AG09319 (cell line): ENCODE data around the gene PER1.

Source experiments
- DNase-seq: peaks from one replicate; pipeline ENCODE4 v3.0.0-alpha.2; 2010; ENCODE audit warnings: low read depth; ENCODE audit errors: extremely low read depth
- CTCF ChIP-seq: IDR thresholded peaks from 2 replicates; pipeline ENCODE4 v1.5.1; 2011; ENCODE audit warnings: low read depth, mild to moderate bottlenecking, inconsistent platforms, low read length, moderate library complexity

PER1 gene

GRCh38 chr17:8145811-8146210 is 6.4 kb downstream of the PER1 start:
- DNase-seq, result no peak
- no peak for TF ChIP-seq CTCF

DNA sequence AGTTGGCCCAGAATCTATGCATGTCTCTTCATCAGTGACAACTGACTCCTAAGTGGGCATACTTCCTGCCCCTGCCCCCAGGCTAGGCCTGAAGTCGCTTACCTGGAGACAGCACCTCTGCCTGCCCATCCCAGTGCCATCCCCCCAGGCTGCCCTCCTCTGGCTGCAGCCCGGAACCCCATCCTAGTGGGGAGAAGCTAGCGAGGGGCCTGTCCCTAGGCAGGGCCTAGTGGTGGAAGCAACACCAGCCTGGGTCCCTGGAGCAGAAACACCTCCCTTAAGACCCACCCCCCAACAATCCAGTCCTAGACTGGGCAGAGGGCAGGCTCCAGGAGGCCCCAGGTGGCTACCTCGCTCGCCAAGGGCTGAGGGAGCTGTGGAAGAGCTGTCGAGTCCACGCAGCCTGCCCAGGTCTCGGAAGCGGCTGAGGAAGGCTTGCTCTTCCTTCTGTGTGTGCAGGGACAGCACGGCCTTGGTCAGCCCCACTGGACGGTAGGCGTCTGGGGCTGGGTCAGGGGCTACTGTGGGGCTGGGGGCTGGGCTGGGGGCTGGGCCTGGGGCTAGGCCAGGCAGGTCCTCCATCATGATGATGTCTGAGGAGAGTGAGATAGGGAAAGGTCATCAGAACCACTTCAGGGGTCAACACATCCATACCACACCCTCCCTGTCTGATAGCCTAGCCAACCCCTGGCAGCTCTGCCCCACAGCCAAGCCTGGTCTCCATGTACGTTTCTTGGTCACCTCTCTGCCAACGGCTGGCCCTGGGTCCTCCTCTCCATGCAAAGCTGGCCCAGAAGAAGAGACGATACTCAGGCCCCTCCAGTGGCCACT is 7.6 kb downstream of the PER1 start:
- no peak for DNase-seq
- TF ChIP-seq CTCF, result no peak

GRCh38 chr17:8143581-8144400 is 8.4 kb downstream of the PER1 start:
- no peak for DNase-seq
- no peak for TF ChIP-seq CTCF

- DNase-seq, result no peak
- TF ChIP-seq CTCF, result no peak
Observed at GRCh38 chr17:8142887-8143580, 9.2 kb downstream of the PER1 start.

DNA sequence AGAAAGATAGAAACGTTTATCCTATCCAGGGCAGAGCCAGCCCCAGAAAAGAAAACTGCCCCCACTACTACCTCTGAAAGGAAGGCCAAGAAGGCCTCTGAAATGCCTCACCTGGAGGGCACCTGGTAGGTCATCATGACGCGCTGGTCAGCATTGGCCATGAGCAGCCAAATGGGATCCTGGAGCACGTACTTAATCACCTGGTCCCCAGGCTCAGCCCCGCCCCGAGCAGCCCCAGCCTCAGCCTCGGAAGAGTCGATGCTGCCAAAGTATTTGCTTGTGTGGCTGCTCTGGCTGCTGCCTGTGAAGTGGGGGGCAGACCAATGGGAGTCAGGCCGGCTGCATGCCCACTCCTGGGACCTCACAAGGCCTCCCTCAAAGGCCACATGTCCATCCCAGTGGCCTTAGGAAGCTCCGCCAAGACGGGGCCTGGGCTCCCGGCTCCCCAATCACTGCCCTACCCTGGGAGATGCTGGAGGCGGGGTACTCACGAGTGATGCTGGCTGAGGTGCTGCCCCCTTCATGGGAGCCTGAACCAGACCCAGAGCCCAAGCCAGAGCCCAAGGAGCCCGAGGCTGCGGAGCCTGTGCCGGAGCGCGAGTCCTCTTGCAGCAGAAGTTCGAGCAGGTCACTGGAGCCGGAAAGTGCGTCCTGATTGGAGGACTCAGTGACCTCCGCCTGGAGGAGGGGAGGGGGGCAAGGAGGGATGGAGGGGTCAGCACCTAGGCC is 9.9 kb downstream of the PER1 start:
- TF ChIP-seq CTCF, result no peak
- no peak for DNase-seq

- DNase-seq, result no peak
- TF ChIP-seq CTCF, result no peak
Observed at GRCh38 chr17:8141741-8142140, 10.5 kb downstream of the PER1 start.
